Gastroesophageal sphincter (tissue), 3 donors: ENCODE measurements around the gene FBXL17.

Experiments
- POLR2A ChIP-seq, 2 donors: fragments of 450-650 bp; IDR thresholded peaks; one replicate each; pipeline ENCODE4 v1.6.1; 2017; ENCODE audit warnings: antibody characterized with exemption in 2 of 2, mild to moderate bottlenecking in 2 of 2, moderate library complexity in 1 of 2
- POLR2AphosphoS5 ChIP-seq: sonication (generic); formaldehyde crosslinking; IDR thresholded peaks from one replicate; pipeline ENCODE4 v1.6.1; 2017; ENCODE audit warnings: antibody characterized with exemption
- TF ChIP-seq, protein P1 (sequence below), 4 experiments: fragments of 200-600 bp in 2 of 4; fragments of 450-650 bp in 2 of 4; sonication (generic) in 1 of 4; IDR thresholded peaks; one replicate each; pipeline ENCODE4 v1.5.1; 2017 to 2019; ENCODE audit warnings: antibody characterized with exemption in 4 of 4, mild to moderate bottlenecking in 2 of 4, moderate library complexity in 2 of 4

DNA sequence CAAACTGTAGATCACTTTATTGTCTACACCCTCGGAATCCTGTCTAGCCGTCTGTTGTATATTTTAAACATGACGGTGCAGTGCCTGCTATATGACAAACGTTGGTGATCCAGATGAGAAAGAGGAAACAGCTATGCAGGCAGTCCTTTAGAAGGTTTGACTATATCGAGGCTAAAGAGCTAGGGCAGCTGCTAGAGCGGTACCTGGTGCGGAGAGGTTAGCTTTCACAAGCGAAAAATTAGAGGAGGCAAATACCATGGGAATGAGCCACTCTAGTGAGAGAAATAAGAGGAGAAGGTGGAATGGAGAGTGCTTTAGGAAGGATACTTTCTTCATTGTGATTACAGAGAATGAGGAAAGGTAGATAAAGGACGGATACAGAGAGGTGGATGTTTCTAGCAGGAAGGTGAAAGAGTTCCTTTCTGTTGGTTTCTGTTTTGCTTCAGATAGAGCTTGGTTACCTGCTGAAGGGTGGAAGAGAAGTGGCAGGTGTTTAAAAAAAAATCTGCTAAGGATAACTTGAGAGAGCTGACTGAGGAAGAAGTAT lies 959 bp upstream of the FBXL17 start:
- TF ChIP-seq POLR2A (IDR thresholded peaks at IDR 0.05) (no peak), POLR2AphosphoS5 (no peak)
- TF ChIP-seq, protein P1, sequence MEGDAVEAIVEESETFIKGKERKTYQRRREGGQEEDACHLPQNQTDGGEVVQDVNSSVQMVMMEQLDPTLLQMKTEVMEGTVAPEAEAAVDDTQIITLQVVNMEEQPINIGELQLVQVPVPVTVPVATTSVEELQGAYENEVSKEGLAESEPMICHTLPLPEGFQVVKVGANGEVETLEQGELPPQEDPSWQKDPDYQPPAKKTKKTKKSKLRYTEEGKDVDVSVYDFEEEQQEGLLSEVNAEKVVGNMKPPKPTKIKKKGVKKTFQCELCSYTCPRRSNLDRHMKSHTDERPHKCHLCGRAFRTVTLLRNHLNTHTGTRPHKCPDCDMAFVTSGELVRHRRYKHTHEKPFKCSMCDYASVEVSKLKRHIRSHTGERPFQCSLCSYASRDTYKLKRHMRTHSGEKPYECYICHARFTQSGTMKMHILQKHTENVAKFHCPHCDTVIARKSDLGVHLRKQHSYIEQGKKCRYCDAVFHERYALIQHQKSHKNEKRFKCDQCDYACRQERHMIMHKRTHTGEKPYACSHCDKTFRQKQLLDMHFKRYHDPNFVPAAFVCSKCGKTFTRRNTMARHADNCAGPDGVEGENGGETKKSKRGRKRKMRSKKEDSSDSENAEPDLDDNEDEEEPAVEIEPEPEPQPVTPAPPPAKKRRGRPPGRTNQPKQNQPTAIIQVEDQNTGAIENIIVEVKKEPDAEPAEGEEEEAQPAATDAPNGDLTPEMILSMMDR (IDR thresholded peaks at IDR 0.05): no peak
